SK-N-MC (cell line): ENCODE data around the gene FKBP7.

Experiments used
- DNase-seq: peaks from one replicate; pipeline ENCODE4 v3.0.0-alpha.2; 2011; ENCODE audit warnings: low read depth, low spot score
- H3K27ac ChIP-seq: fragments of 200-600 bp; sonication (generic); 2 replicates; pipeline ENCODE4 v1.5.1; 2016; ENCODE audit warnings: mixed run types
- H3K36me3 ChIP-seq: fragments of 200-600 bp; sonication (generic); 2 replicates; pipeline ENCODE4 v1.6.1; 2017; ENCODE audit warnings: antibody characterized with exemption, low read length, mixed read lengths; ENCODE audit not compliant: insufficient read depth
- H3K4me3 ChIP-seq: fragments of 200-600 bp; sonication (generic); 2 replicates; pipeline ENCODE4 v1.5.1; 2016
- H3K9ac ChIP-seq: fragments of 200-600 bp; sonication (generic); 2 replicates; pipeline ENCODE4 v1.8.0; 2017; ENCODE audit warnings: mixed run types, mixed read lengths; ENCODE audit not compliant: insufficient read length
- H3K9me3 ChIP-seq: fragments of 200-600 bp; sonication (generic); 2 replicates; pipeline ENCODE4 v1.6.1; 2017; ENCODE audit warnings: low read depth, mild to moderate bottlenecking, antibody characterized with exemption, low read length, moderate library complexity, mixed read lengths
- EZH2 ChIP-seq: fragments of 200-600 bp; sonication (generic); IDR thresholded peaks from one replicate; pipeline ENCODE4 v1.6.1; 2017; ENCODE audit warnings: antibody characterized with exemption
- FOXP2 ChIP-seq: optimal IDR thresholded peaks from 2 replicates; pipeline ENCODE3; 2011; ENCODE audit warnings: mild to moderate bottlenecking, moderate library complexity; ENCODE audit not compliant: insufficient read depth; ENCODE audit errors: extremely low read length, control extremely low read depth
- POLR2AphosphoS5 ChIP-seq: IDR thresholded peaks from 2 replicates; pipeline ENCODE4 v1.6.1; 2012; ENCODE audit warnings: mild to moderate bottlenecking, low read depth, low read length, borderline replicate concordance

The FKBP7 gene

DNA sequence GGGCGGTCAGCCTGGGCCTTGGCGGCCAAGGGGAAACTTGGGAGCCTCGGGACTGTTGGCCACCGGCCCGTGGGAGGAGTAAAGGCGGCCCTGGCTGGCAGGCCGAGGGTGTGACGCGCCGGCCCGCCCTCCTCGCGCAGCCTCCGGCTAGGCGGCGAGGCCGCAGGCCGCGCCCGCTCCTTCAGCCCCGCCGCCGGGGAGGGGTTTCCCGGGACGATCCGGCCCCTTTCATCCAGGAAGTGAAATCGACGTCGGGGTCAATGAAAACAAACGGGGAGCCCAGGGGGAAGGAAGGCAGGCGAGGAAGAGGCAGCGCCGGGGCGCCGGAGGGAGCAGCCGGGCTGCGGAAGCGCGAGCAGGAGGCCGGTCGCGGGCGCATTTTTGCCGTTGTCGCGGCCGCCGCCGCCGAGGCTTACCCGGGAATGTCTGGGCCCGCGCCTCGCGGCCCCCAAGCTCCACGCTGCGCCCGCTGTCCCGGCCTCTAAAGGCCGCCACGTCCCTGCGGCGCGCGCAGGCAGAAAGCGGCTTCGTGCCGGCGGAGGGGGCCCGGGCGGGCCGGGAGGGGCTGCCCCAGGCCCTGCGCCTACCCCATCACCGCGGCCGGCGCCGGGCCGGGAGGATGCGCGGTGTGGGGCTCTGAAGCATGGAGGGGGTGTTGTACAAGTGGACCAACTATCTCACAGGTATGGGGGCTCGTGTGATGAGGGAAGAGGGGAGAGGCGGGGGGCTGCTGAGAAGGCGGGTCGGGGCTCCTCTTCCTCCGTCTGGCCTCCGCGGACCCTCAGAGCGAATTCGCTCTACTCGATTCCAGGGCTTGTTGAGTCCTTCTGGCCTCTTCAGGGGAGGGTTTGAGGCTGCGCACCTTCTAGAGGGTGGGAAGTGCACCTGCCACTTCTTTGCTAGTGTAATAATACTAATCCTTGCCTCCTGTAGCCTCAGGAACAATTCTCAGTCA is 2.1 kb upstream of the FKBP7 start, which contains the start of gene PLEKHA3:
Gene PLEKHA3, plus strand, starts transcription at position 231 of the 955 bp plus-strand sequence. Its CDS starts 413 bp downstream, at position 644.
- Histone ChIP-seq H3K9ac (peak within 1 kb of the TSS; percentile 75), H3K27ac (peak within 1 kb of the TSS; percentile 22; the same call in 1 of the 2 replicates), H3K36me3 (no peaks in the 10 kb centered on the region), H3K4me3 (peak within 1 kb of the TSS; percentile 79), H3K9me3 (no peaks in the 10 kb centered on the region)
- TF ChIP-seq POLR2AphosphoS5: peak; percentile 57
- TF ChIP-seq FOXP2: no peak
- TF ChIP-seq EZH2: no peak
- DNase-seq: no peak

GRCh38 chr2:178479758-178480226 is 1.4 kb upstream of the FKBP7 start:
- no peak for DNase-seq
- H3K9me3 ChIP-seq: no peaks in the 10 kb centered on the region
- H3K27ac ChIP-seq: 0 out of 2 replicates have a peak overlapping the region, but pooled peaks have one; percentile 7
- peak overlapping the region; percentile 79 for H3K4me3 ChIP-seq
- TF ChIP-seq EZH2 (no peak), POLR2AphosphoS5 (no peak), FOXP2 (no peak)
- H3K36me3 ChIP-seq: no peaks in the 10 kb centered on the region
- peak overlapping the region; percentile 75 for H3K9ac ChIP-seq

DNA sequence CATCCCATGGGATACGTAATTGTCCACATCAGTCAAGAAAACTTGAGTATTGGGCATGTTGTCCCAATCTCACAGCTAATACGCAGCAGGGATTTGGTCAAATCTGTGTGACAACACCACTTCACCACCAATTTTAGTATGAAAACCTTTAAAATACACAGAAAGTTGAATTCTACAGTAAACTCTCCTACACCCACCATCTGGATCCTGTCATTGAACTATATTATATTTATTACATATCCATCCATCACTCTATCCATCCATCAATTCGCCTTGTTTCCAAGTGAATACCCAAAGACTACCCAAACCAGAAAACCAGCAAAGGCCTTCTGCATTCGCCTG is 846 bp upstream of the FKBP7 start:
- no peak for TF ChIP-seq POLR2AphosphoS5
- TF ChIP-seq EZH2: no peak
- no peak for TF ChIP-seq FOXP2
- peak overlapping the region; percentile 79 for H3K4me3 ChIP-seq
- no peak for DNase-seq
- no peaks in the 10 kb centered on the region for H3K36me3 ChIP-seq
- H3K9ac ChIP-seq: no peak overlapping the region
- peak overlapping the region; percentile 22; the same call in 1 of the 2 replicates for H3K27ac ChIP-seq
- no peaks in the 10 kb centered on the region for H3K9me3 ChIP-seq

DNA sequence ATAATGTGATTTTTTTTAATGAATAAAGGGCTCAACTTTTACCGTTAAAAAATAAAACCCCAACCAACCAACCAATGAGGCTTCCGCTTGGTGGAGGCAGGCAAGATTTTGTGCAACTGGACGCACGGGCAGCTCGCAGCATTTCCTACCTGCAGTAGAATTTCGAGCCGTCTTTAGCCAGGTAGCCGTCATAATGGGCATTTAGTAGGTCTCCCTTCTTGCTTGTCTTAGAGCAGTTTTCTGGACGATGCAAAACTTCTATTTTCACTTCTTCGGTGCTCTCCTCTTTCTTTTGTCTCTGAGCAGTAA is 316 bp downstream of the FKBP7 start:
- TF ChIP-seq FOXP2 (no peak), EZH2 (no peak), POLR2AphosphoS5 (no peak)
- Histone ChIP-seq H3K4me3 (peak overlapping the region; percentile 79), H3K36me3 (no peaks in the 10 kb centered on the region), H3K9me3 (no peaks in the 10 kb centered on the region), H3K9ac (peak overlapping the region; percentile 66), H3K27ac (peak overlapping the region; percentile 76)
- no peak for DNase-seq

- no peaks in the 10 kb centered on the region for H3K36me3 ChIP-seq
- no peak for TF ChIP-seq EZH2
- no peak for TF ChIP-seq FOXP2
- no peak for TF ChIP-seq POLR2AphosphoS5
- H3K27ac ChIP-seq: peak overlapping the region; percentile 76; the same call in 1 of the 2 replicates
- DNase-seq: no peak
- peak overlapping the region; percentile 79 for H3K4me3 ChIP-seq
- H3K9me3 ChIP-seq: no peaks in the 10 kb centered on the region
- peak overlapping the region; percentile 66 for H3K9ac ChIP-seq
Observed at GRCh38 chr2:178477443-178478129, 814 bp downstream of the FKBP7 start.

GRCh38 chr2:178476477-178476876 is 1.9 kb downstream of the FKBP7 start:
- no peaks in the 10 kb centered on the region for H3K9me3 ChIP-seq
- no peak overlapping the region for H3K4me3 ChIP-seq
- TF ChIP-seq EZH2 (no peak), POLR2AphosphoS5 (no peak), FOXP2 (no peak)
- no peak overlapping the region for H3K9ac ChIP-seq
- no peaks in the 10 kb centered on the region for H3K36me3 ChIP-seq
- DNase-seq: no peak
- no peak overlapping the region for H3K27ac ChIP-seq

- TF ChIP-seq FOXP2 (no peak), EZH2 (no peak), POLR2AphosphoS5 (no peak)
- H3K27ac ChIP-seq: no peak overlapping the region
- H3K36me3 ChIP-seq: no peaks in the 10 kb centered on the region
- no peak overlapping the region for H3K4me3 ChIP-seq
- no peak for DNase-seq
- H3K9me3 ChIP-seq: no peaks in the 10 kb centered on the region
- H3K9ac ChIP-seq: no peak overlapping the region
Observed at GRCh38 chr2:178474560-178474959, 3.8 kb downstream of the FKBP7 start.

DNA sequence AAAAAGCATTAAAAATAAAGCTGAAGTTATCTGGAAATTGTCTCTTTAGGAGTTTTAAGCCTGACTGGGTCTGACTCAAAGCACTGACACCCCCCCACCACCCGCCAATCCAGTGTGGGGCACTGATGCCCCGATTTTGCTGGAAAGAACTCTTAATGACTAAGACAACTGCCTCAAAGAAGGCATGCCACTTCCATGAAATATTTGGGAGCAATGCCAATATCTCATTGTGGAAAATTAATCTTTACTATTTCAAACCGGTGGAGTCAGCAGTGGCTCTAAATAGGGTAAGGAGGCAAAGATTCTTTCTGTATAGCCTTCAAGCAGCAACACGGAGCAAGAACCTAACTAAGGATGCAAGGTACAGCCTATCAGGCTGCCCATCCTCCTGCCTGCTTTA is 4.5 kb downstream of the FKBP7 start:
- no peak overlapping the region for H3K27ac ChIP-seq
- no peak for TF ChIP-seq FOXP2
- H3K9ac ChIP-seq: no peak overlapping the region
- H3K4me3 ChIP-seq: no peak overlapping the region
- no peaks in the 10 kb centered on the region for H3K9me3 ChIP-seq
- DNase-seq: no peak
- no peaks in the 10 kb centered on the region for H3K36me3 ChIP-seq
